GM21526 (cell line): Measurements from ENCODE around the gene NTSR1.

Experiments used
- ATAC-seq: cut with Tn5 transposase; IDR thresholded peaks from one replicate; pipeline ENCODE4 v1.9.1; 2021; ENCODE audit warnings: moderate library complexity; ENCODE audit not compliant: unreplicated experiment, low FRiP score

NTSR1 gene

DNA sequence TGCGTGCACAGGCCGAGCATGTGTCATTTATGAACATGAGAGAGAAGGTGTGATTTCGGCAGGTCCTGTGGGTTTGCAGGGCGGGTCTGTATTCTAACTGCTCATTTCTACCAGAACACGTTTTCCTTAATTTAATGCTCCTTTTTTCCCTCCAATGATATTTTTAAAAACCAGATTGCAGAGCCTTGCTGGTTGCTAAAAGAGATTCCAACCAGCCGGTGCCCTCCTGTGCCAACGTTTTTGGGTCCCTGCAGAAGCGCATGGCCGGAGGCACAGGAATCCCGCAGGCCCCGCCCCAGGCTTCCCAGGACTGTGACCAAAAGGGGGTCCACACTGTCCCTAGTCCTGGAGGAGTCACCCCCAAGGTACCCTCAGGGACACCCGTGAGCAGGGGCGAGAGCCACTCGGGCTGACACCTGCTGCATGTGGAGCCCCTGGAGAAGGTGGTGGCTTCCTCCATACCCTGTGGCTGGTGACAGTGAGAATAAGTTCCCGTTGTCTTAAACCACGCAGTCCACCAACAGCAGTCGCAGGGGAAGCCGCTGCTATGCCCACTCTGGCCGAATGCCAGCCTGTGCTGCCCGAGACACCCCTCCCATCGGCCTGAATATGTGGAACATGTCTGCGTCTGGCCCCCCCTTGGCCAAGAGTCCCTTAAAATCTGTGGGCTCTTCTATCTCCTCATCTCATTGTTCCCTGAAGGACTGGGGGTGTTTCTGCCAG is 15.7 kb upstream of the NTSR1 start:
- no peak for ATAC-seq

DNA sequence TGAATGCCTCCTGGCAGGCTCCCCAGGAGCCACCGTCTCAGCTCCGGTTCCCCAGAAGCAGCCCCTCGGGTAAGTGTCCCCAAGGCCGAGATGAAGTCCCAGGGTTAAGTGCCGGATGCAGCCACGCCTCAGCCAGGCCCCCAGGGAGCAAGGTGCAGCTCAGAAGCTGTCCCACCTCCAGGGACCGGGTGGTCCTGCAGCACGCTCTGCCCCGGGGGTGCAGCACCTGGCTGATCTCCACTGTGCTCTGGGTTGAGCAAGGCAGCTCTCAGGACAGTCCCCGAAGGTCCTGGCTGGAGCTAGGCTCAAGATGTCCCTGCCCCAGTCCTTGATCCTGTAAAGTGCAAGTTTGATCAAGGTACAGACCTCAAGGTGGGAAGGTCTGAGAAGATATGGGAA is 15.1 kb upstream of the NTSR1 start:
- no peak for ATAC-seq

DNA sequence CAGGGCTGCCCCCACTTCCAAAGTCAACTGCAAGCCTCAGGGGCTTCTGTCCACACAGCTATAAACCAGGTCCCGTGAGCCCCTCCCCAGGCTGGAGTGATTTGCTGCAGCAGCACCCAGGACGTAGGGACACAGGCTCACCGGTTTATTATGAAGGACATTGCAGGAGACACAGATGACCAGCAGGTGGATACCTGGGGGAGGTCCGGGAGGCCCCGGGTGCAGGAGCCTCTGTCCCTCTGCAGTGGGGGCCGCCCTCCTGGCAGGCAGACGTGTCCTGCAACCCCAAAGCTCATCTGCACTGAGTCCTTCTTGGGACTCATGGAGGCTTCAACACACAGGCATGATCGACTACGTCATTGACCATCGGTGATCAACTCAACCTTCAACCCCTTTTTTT is 14.5 kb upstream of the NTSR1 start:
- no peak for ATAC-seq

GRCh38 chr20:62694868-62695267 is 13.8 kb upstream of the NTSR1 start:
- ATAC-seq = no peak

GRCh38 chr20:62695448-62696414 is 12.9 kb upstream of the NTSR1 start:
- ATAC-seq = no peak

- no peak for ATAC-seq
Observed at GRCh38 chr20:62696434-62696957, 12.1 kb upstream of the NTSR1 start.

DNA sequence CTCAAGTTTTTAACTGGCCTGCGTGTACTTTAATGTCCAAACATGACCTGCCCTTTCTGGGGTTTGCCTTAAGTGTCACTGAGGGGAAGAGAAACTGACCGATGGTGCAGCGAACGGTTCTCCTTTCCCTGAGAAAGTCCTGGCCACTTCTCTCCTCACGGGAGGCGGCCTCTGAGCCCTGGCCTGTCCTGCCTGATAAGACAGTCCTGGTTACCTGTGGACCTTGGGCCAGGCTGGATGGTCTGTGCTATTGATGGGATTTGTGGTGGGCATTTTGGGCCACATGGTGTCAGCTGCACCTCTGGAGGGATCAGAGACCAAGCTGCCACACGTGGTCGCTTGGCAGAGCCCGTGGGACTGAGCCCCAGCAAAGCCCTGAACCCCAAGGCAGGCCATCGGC is 11.6 kb upstream of the NTSR1 start:
- no peak for ATAC-seq

DNA sequence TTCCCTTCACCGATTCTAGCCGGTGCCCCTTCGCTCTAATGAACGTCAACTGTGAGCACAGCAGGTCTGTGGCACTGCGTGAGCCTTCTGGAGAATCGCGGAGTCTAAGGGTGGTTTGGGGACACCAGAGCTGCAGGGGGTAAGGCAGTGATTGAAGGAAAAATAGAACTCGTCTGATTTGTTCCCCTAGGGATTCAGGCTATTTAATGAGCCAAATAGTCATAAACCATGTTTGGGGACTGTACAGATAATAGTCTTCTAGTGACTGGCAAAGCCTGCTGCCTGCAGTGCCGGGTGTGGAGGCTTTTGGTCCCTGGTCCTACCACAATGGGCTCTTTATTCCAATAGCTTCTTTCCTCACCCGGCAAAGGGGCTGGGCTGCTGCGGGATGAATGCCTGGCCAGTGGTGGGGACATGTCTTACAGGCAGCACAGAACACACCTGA is 11.1 kb upstream of the NTSR1 start:
- ATAC-seq = no peak

- no peak for ATAC-seq
Observed at GRCh38 chr20:62698231-62698630, 10.4 kb upstream of the NTSR1 start.

DNA sequence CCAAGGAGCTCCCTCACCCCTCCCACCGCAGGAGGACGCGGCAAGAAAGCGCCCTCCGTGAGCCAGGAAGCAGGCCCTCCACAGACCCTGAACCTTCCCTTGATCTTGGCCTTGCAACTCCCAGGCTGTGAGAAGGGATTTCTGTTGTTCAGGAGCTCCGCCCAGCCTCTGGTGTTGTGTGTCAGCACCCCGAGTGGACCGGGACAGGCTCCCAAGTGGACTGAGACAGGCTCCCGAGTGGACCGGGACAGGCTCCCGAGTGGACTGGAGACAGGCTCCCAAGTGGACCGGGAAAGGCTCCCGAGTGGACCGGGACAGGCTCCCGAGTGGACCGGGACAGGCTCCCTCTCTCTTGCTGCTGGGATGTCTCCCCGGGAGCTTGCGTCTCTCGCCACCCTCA is 9.3 kb upstream of the NTSR1 start:
- no peak for ATAC-seq

DNA sequence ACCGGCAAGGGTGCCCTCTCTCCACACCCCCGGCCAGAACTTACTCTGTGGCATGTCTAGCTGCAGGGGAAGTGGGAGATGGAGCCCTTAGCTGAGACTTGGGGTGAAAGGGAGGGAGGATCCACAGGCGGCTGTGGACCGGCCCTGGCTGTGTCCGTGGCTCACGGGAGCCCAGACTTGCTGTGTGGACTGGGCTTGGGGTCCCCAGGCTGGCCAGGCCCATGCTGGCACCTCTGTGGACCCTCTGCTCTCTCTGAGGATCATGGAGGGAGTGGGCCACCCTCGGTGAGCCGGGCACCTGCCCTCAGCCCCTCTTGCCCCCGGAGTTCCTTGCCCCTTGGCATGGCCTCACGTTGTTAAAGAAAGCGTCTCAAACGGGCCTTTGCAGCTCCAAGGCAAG is 8.9 kb upstream of the NTSR1 start:
- ATAC-seq = no peak

DNA sequence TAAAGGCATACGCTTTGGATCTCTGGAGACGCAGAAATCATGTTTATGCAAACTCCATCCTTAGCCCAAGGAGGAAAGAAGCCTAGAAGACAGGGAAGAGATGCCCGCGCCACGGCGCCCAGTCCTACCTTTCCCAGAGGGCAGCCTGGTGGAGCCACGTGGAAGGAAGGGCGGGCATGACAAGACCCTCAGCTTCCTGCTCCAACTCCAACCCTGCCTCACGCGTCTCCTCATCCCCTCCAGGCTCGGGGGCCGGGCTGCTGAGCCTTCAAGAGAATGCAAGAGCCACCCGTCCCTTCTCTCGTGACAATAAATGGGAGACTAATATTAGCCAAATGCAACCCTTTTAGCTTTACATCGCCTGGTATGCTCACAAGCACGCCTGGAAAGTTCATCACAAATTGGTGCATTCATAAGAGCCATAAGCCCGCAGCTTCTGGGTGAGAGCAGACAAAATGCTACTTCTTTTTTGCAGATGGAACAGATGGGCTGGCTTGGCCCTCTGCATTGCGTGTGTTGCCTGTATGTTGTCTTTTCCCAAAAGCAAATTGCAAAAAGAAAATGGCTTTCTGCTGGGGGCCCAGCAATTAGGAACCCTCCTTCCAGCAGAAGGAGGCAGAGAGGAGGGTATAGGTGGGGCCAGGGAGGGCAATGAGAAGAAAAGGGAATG is 8.2 kb upstream of the NTSR1 start:
- ATAC-seq = no peak

DNA sequence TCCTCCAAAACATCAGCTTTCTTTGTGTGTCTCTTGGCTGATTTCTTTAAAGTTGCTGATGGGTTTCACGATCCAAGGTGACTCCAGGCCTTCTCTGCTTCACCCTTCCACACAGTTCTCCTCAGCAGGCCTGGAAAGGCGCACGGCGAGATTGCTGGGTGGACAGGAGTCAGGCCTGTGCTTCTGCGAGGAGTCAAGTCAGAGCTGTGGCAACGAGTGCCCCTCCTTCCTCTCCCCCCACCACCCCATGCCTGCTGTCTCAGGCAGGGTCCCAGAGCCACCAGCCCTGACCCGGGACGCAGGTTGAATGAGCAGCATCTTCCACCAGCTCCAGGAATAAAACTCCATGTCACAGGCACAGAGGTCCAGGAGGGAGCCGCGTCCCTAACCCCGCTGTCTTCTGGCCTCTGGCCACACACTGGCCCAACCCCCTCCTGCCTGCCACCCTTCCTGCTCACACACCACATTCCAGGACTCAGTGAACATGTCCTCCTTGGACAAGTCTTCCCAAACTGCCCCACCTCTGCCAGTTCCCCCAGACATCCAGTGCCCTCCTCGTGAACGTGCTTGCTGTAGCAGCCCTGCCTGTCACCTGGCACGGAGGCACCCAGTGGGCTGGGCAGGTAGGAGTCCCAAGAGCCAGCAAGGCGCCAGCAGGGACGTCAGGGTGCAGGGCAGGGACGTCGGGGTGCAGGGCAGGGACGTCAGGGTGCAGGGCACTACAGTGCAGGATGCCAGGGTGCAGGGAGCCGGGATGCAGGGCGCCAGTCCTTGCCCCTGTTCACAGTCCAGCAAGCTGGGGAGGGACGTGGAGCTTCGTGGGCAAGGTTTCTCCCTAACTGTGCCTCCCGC is 7.2 kb upstream of the NTSR1 start:
- no peak for ATAC-seq

DNA sequence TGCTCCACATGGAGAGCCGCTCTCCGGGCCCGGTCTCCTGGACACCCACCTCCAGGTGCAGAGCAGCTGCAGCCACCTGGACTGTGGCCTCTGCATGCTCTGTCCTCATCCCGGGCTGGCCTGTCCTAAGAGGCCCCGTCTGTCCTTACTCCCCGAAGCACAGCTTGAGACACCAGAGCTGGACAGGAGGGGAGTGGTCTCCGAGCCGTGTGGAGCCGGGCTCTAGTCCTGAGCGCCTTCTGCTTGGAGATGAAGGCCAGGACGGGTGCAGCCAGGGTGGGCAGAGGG is 6.7 kb upstream of the NTSR1 start:
- ATAC-seq = no peak

- ATAC-seq = no peak
Observed at GRCh38 chr20:62702895-62703852, 5.5 kb upstream of the NTSR1 start.

DNA sequence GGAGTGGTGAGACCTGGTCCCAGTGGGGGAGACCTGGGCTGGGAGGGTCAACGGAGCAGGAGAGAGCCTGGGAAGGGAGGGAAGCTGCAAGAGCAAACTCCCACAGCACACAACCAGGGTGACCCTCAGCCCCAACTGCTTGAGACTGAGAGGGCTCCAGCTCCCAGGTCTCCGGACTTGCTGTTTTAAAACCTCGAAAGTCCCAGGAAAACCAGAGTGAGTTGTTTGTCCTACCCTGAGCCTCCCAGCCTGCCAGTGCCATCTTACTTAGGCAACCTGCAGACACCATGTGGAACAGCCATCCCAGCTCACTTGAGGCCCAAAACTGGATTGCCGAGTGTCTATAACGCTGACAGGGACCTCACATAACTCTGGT is 4.8 kb upstream of the NTSR1 start:
- no peak for ATAC-seq

DNA sequence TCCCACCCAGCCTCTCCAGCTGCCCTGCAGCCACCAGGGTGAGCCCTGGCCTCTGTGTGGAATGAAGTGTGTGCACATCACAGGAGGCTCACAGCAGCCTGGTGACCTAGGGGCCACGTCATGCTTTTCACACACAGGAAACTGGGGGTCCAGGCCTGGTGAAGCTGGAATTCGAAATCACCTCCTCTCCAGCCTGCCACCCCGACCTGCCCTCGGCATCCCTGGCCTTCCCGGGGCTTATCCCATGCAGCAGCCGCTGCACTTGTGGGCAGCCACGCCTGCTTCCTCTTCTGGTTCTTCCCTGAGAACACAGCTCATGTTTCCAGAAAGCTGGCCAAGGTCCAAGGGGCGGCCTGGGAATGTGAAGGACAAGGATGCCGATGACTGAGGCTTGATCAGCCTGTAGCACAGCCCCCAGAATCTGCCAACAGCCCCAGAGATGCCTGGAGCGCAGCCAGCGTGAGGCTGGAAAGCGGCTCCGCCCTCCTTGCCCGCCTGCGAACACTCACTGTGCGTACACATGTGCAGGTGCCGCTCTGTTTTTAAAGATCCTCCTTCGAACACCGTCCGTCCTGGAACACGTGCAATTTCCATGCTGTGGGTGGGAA is 4.2 kb upstream of the NTSR1 start:
- no peak for ATAC-seq

DNA sequence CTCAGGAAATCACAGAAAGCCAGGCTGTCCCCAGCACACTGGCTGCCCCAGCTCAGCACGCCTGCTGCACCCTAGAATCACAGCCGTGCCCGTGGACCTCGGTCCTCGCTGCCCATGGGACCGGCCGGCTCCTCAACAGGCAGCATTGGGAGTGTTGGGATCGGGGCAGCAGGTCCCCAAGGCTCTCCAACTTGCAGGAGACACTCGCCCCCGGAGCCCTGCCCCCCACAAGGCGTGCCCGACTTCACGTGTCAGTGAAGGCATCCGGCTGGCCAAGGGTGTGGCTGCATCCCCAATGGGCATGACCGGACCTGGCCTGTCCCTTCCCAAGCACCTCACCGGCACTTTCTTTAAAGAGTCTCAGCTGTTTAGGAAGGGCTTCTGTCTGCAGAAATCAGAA is 3.0 kb upstream of the NTSR1 start:
- no peak for ATAC-seq

GRCh38 chr20:62706344-62706743 is 2.3 kb upstream of the NTSR1 start:
- ATAC-seq = no peak
